OCI-LY3 (cell line): ENCODE measurements around the gene CEACAM18.

ENCODE experiments used
- CTCF ChIP-seq: fragments of 200-600, 300-600 bp; sonication (generic); IDR thresholded peaks from 2 replicates; pipeline ENCODE4 v1.5.1; 2014; ENCODE audit warnings: antibody characterized with exemption, low read length, low read depth
- EZH2phosphoT487 ChIP-seq: fragments of 200-600 bp; shearing (Covaris generic); IDR thresholded peaks from 2 replicates; pipeline ENCODE4 v1.6.1; 2018; ENCODE audit warnings: antibody characterized with exemption, mixed run types, low read depth

GRCh38 chr19:51489113-51489512 is 10.8 kb downstream of the CEACAM18 start:
- TF ChIP-seq CTCF: no peak
- no peak for TF ChIP-seq EZH2phosphoT487
